Measurements from ENCODE around the gene CAMK1D. TPM values are rescaled to one million over a fixed set of nuclear protein-coding genes. Genes with fewer than 3 reads are reported as not detected.
"Not testable (repeated sequence)": the region's sequence is repeated elsewhere in the genome, so short reads cannot be mapped to it uniquely, and the experiment has no call there.

CAMK1D gene
- total RNA-seq, 1 donor from 2014 or later: 1.8 TPM

DNA sequence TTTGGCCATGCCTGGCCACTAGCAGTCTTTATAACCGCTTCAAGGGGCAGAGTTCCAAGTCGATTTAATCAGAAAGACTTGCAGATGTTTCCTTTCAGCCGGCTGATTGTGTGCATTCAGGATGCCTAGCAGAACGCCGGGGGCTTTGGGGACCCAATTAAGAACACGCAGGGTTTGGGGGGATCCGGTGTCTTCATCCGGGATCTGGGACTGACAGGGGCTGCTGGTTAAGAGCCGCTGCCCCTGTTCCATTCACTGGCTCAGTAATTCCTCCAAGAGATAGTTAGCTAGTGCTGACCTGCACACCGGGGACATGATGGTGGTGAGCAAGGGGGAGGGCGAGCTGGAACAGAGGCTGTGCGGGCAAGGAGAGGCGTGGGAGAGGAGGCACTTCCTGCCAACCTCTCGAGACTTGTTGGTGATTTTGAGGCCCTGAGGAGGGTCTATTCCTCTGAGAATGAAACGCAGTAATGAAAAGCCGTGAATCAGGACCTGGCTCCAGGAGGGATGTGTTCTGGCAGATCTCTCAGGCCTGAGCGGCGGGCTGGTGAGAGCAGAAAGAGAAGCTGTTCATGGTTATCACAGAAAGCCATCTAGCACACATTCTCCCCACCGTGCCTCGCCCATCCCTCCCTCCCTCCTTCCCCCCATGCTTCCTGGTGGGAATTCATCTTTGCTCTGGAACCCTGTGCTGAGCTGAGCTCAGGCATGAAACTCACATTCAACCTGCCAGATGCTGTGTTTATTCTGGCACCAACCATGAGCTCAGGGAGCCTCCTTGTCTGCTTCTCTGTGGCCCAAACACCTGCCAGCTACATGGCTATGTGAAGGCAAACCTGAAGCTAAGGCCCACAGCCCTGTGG lies 500.2 kb downstream of the CAMK1D start:
- TF ChIP-seq, protein P1, sequence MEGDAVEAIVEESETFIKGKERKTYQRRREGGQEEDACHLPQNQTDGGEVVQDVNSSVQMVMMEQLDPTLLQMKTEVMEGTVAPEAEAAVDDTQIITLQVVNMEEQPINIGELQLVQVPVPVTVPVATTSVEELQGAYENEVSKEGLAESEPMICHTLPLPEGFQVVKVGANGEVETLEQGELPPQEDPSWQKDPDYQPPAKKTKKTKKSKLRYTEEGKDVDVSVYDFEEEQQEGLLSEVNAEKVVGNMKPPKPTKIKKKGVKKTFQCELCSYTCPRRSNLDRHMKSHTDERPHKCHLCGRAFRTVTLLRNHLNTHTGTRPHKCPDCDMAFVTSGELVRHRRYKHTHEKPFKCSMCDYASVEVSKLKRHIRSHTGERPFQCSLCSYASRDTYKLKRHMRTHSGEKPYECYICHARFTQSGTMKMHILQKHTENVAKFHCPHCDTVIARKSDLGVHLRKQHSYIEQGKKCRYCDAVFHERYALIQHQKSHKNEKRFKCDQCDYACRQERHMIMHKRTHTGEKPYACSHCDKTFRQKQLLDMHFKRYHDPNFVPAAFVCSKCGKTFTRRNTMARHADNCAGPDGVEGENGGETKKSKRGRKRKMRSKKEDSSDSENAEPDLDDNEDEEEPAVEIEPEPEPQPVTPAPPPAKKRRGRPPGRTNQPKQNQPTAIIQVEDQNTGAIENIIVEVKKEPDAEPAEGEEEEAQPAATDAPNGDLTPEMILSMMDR (IDR thresholded peaks at IDR 0.05; ENCODE audit: insufficient read depth, low read length, severe bottlenecking): no peak
- Histone ChIP-seq H3K27me3 (ENCODE audit: control insufficient read depth, insufficient read depth, low read length) (no peaks in the 10 kb centered on the region), H3K4me3 (ENCODE audit: low read depth, low read length) (no peak overlapping the region), H3K36me3 (ENCODE audit: control insufficient read depth, insufficient read depth, low read length) (no peaks in the 10 kb centered on the region)
- FAIRE-seq (no peak), DNase-seq (ENCODE audit: low read depth) (peak; percentile 93)

GRCh38 chr10:12852687-12853086 lies 503.3 kb downstream of the CAMK1D start:
- DNase-seq (ENCODE audit: low read depth): no peak
- TF ChIP-seq, protein P1 (IDR thresholded peaks at IDR 0.05; ENCODE audit: insufficient read depth, low read length, severe bottlenecking): no peak
- Histone ChIP-seq H3K27me3 (ENCODE audit: control insufficient read depth, insufficient read depth, low read length) (no peaks in the 10 kb centered on the region), H3K36me3 (ENCODE audit: control insufficient read depth, insufficient read depth, low read length) (no peaks in the 10 kb centered on the region), H3K4me3 (ENCODE audit: low read depth, low read length) (no peak overlapping the region)
- FAIRE-seq: no peak

DNA sequence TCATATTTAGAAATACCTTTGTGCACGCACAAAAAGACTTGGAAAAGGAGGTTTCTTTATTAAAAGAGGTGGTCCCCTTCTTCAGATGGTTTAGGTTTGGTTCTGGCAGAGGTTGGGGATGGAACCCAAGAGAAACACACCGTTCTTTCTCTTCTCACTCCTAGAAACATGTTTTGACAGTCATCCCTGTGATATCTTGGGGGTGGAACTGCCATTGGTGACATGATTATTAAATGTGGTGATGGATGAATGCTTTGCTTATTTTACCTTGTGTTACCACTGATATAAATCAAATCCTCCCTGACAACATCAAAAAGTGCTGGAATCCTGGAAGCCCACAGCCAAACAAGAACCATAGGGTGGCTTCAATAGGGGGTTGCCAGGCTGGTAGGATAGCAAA lies 505.6 kb downstream of the CAMK1D start:
- TF ChIP-seq, protein P1 (IDR thresholded peaks at IDR 0.05; ENCODE audit: insufficient read depth, low read length, severe bottlenecking): no peak
- Histone ChIP-seq H3K36me3 (ENCODE audit: control insufficient read depth, insufficient read depth, low read length) (no peaks in the 10 kb centered on the region), H3K27me3 (ENCODE audit: control insufficient read depth, insufficient read depth, low read length) (no peaks in the 10 kb centered on the region), H3K4me3 (ENCODE audit: low read depth, low read length) (no peak overlapping the region)
- no peak for DNase-seq (ENCODE audit: low read depth)
- FAIRE-seq: no peak

- FAIRE-seq (peak; percentile 89), DNase-seq (ENCODE audit: low read depth) (no peak)
- TF ChIP-seq, protein P1 (IDR thresholded peaks at IDR 0.05; ENCODE audit: insufficient read depth, low read length, severe bottlenecking): no peak
- Histone ChIP-seq H3K36me3 (ENCODE audit: control insufficient read depth, insufficient read depth, low read length) (no peaks in the 10 kb centered on the region), H3K27me3 (ENCODE audit: control insufficient read depth, insufficient read depth, low read length) (no peaks in the 10 kb centered on the region), H3K4me3 (ENCODE audit: low read depth, low read length) (no peak overlapping the region)
Observed at GRCh38 chr10:12862459-12862858, 513.1 kb downstream of the CAMK1D start.

DNA sequence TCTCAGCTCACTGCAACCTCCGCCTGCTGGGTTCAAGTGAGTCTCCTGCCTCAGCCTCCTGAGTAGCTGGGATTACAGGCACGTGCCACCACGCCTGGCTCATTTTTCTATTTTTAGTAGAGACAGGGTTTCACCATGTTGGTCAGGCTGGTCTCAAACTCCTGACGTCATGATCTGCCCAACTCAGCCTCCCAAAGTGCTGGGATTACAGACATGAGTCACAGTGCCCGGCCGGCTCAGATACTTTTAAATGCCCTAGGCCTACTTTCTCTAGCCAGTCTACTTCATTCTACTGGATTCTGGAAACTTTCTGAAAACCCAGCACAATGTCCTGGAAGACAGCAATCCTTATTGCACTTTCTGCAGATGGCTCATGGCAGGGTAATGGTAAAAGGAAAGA lies 516.2 kb downstream of the CAMK1D start:
- FAIRE-seq; H3K27me3 ChIP-seq (ENCODE audit: control insufficient read depth, insufficient read depth, low read length); H3K4me3 ChIP-seq (ENCODE audit: low read depth, low read length); DNase-seq (ENCODE audit: low read depth); H3K36me3 ChIP-seq (ENCODE audit: control insufficient read depth, insufficient read depth, low read length): not testable (repeated sequence)

GRCh38 chr10:12868229-12868628 lies 518.9 kb downstream of the CAMK1D start:
- no peak overlapping the region for H3K4me3 ChIP-seq (ENCODE audit: low read depth, low read length)
- TF ChIP-seq, protein P1 (IDR thresholded peaks at IDR 0.05; ENCODE audit: insufficient read depth, low read length, severe bottlenecking): no peak
- DNase-seq (ENCODE audit: low read depth): no peak
- no peaks in the 10 kb centered on the region for H3K27me3 ChIP-seq (ENCODE audit: control insufficient read depth, insufficient read depth, low read length)
- no peaks in the 10 kb centered on the region for H3K36me3 ChIP-seq (ENCODE audit: control insufficient read depth, insufficient read depth, low read length)
- no peak for FAIRE-seq

Measured in bronchial epithelial cell (primary cell).